A673 (cell line): ENCODE measurements around the gene ELOVL6. TPM values are rescaled to one million over a fixed set of nuclear protein-coding genes. Genes with fewer than 3 reads are reported as not detected.

ENCODE experiments used
- BruUV-seq: library from RNA; stranded (reverse); fragments of 400-500 nt; replicated peaks from 2 replicates; lab custom pipeline; 2021; lab: Mats Ljungman, UMichigan
- CTCF ChIA-PET: fragments of 300-600 bp; sonication (Branson Sonifier 250); formaldehyde crosslinking; loops from one replicate; lab custom pipeline; 2022; ENCODE audit warnings: antibody characterized with exemption; lab: Charles Lee
- POLR2A ChIA-PET: fragments of 300-600 bp; sonication (Branson Sonifier 250); formaldehyde crosslinking; loops from one replicate; lab custom pipeline; 2022; ENCODE audit warnings: antibody characterized with exemption; ENCODE audit not compliant: low non-redundant PET; lab: Charles Lee
- DNase-seq: peaks from one replicate; pipeline ENCODE4 v3.0.0-alpha.2; 2015; ENCODE audit warnings: low spot score
- H3K27ac ChIP-seq: fragments of 200-600 bp; sonication (generic); 2 replicates; pipeline ENCODE4 v1.5.1; 2016; ENCODE audit warnings: mixed run types, low read depth, mild to moderate bottlenecking, mixed read lengths, antibody characterized with exemption, low read length; ENCODE audit not compliant: poor library complexity, severe bottlenecking
- H3K27me3 ChIP-seq: fragments of 200-600 bp; sonication (generic); replicated peaks from 2 replicates; pipeline ENCODE4 v1.6.1; 2017; ENCODE audit warnings: mixed run types, low read depth, mild to moderate bottlenecking, mixed read lengths, antibody characterized with exemption, low read length; ENCODE audit not compliant: insufficient read depth, poor library complexity
- H3K36me3 ChIP-seq: fragments of 200-600 bp; sonication (generic); 2 replicates; pipeline ENCODE4 v1.6.1; 2016; ENCODE audit warnings: mixed run types, mild to moderate bottlenecking, mixed read lengths, antibody characterized with exemption, low read length; ENCODE audit not compliant: insufficient read depth, poor library complexity, severe bottlenecking
- H3K4me1 ChIP-seq: fragments of 200-600 bp; sonication (generic); 2 replicates; pipeline ENCODE4 v1.6.1; 2017; ENCODE audit warnings: mixed run types, mild to moderate bottlenecking, mixed read lengths, antibody characterized with exemption, low read length; ENCODE audit not compliant: insufficient read depth, poor library complexity, severe bottlenecking
- H3K4me3 ChIP-seq: fragments of 200-600 bp; sonication (generic); 2 replicates; pipeline ENCODE4 v1.5.1; 2016; ENCODE audit warnings: low read depth, mixed run types, mild to moderate bottlenecking, mixed read lengths, low read length; ENCODE audit not compliant: poor library complexity, severe bottlenecking
- H3K9me3 ChIP-seq: fragments of 200-600 bp; sonication (generic); 2 replicates; pipeline ENCODE4 v1.6.1; 2016; ENCODE audit warnings: mixed run types, low read depth, mild to moderate bottlenecking, mixed read lengths, antibody characterized with exemption, low read length; ENCODE audit not compliant: poor library complexity, severe bottlenecking
- EZH2 ChIP-seq: fragments of 200-600 bp; sonication (generic); IDR thresholded peaks from 2 replicates; pipeline ENCODE4 v1.6.1; 2017; ENCODE audit warnings: borderline replicate concordance, low read depth, mild to moderate bottlenecking, mixed read lengths, antibody characterized with exemption, low read length; ENCODE audit not compliant: poor library complexity, severe bottlenecking
- intact Hi-C: fragments of 100-400 bp; cut with micrococcal nuclease; formaldehyde crosslinking; loops from one replicate; pipeline ENCODE4 v1.10.0; 2022; ENCODE audit not compliant: unreplicated experiment
- total RNA-seq: library from RNA; stranded (reverse); gene quantifications from 2 replicates; pipeline ENCODE4 v1.2.3, GENCODE V29; 2021
- TF ChIP-seq, protein P1 (sequence below): fragments of 300-800, 200-600 bp; sonication (generic); conservative IDR thresholded peaks from 2 replicates; pipeline ENCODE4 v1.5.1; 2017; ENCODE audit warnings: low read depth, mild to moderate bottlenecking, antibody characterized with exemption, low read length, moderate library complexity, mixed read lengths

Gene ELOVL6
- total RNA-seq, 1 experiment from 2014 or later = 50.0 TPM

DNA sequence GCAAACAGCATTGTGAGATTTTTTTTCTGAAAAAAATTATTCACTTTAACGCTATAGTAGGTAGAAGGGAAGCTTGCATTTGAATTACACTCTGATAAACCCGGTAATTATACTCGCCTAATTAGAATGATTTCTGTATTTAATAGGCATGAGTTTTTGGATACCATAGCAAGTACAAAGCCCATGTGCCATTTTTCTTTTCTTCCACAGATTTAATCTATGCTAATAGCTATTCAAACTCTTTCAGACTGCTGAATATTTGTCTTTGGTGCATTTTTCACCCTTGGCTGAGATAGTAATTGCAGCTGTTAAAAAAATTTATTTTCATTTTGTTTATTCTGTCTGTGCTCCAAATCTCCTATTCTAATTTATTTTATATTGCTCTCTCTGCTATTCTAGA lies 172.7 kb downstream of the ELOVL6 start:
- POLR2A ChIA-PET = no interaction called here
- no TSS peak for BruUV-seq
- Histone ChIP-seq H3K4me3 (no peak overlapping the region), H3K36me3 (no peaks in the 10 kb centered on the region), H3K9me3 (no peaks in the 10 kb centered on the region), H3K4me1 (no peaks in the 10 kb centered on the region), H3K27ac (no peak overlapping the region), H3K27me3 (no peaks in the 10 kb centered on the region)
- no peak for TF ChIP-seq EZH2
- TF ChIP-seq, protein P1, sequence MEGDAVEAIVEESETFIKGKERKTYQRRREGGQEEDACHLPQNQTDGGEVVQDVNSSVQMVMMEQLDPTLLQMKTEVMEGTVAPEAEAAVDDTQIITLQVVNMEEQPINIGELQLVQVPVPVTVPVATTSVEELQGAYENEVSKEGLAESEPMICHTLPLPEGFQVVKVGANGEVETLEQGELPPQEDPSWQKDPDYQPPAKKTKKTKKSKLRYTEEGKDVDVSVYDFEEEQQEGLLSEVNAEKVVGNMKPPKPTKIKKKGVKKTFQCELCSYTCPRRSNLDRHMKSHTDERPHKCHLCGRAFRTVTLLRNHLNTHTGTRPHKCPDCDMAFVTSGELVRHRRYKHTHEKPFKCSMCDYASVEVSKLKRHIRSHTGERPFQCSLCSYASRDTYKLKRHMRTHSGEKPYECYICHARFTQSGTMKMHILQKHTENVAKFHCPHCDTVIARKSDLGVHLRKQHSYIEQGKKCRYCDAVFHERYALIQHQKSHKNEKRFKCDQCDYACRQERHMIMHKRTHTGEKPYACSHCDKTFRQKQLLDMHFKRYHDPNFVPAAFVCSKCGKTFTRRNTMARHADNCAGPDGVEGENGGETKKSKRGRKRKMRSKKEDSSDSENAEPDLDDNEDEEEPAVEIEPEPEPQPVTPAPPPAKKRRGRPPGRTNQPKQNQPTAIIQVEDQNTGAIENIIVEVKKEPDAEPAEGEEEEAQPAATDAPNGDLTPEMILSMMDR = no peak
- intact Hi-C loops = no loop called here
- no peak for DNase-seq
- CTCF ChIA-PET = no interaction called here

DNA sequence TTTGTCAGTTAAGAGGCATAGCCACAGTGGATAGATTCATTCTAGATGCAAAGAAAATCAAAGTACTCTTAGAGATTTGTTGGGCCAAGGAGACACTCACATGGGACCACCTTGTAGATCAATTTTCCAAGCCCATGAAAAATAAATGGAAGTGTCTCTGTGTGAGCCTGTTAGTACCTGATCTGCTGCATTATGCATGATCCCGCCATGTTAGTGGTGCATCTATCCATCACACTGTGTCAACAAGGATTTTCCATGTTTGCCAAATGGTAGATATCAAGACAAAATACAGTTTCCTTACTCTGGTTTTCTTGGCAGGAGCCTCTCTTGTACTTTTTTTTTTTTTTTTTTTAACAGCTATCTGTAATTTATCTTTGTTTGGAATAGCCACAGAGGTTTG lies 173.4 kb downstream of the ELOVL6 start:
- no TSS peak for BruUV-seq
- Histone ChIP-seq H3K36me3 (no peaks in the 10 kb centered on the region), H3K4me3 (no peak overlapping the region), H3K9me3 (no peaks in the 10 kb centered on the region), H3K4me1 (peaks cover 4% of the 10 kb centered on the region), H3K27me3 (no peaks in the 10 kb centered on the region), H3K27ac (no peak overlapping the region)
- DNase-seq = no peak
- ChIA-PET POLR2A (no interaction called here), CTCF (no interaction called here)
- no peak for TF ChIP-seq EZH2
- TF ChIP-seq, protein P1 = no peak
- intact Hi-C loops = no loop called here

DNA sequence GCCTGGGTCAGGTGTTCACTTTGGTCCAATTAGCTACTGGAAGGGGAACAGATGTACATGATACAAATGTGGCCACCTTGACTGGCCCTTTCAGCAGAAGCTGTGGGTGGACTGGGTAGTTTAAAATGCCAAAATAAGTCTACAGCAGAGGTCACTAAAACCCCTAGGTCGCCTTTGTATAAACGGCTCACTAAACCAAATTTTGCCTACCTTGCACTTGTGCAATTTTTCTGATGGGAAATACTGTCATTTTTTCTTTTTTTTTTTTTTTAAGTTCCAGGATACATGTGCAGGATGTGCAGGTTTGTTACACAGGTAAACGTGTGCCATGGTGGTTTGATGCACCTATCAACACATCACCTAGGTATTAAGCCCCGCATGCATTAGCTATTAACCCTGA lies 176.0 kb downstream of the ELOVL6 start:
- no peak overlapping the region for H3K4me3 ChIP-seq
- POLR2A ChIA-PET = no interaction called here
- no peak for DNase-seq
- CTCF ChIA-PET = no interaction called here
- H3K36me3 ChIP-seq = no peaks in the 10 kb centered on the region
- intact Hi-C loops = no loop called here
- BruUV-seq = no TSS peak
- peaks cover 9% of the 10 kb centered on the region for H3K4me1 ChIP-seq
- TF ChIP-seq EZH2 = no peak
- TF ChIP-seq, protein P1 = no peak
- no peaks in the 10 kb centered on the region for H3K27me3 ChIP-seq
- no peak overlapping the region for H3K27ac ChIP-seq
- H3K9me3 ChIP-seq = no peaks in the 10 kb centered on the region
